ENCODE data around the gene LRRFIP2. TPM values are rescaled to one million over a fixed set of nuclear protein-coding genes. Genes with fewer than 3 reads are reported as not detected.
"Not testable (repeated sequence)": the region's sequence is repeated elsewhere in the genome, so short reads cannot be mapped to it uniquely, and the experiment has no call there.

The LRRFIP2 gene
- total RNA-seq, 1 donor from 2014 or later = 146 TPM

GRCh38 chr3:37129871-37130270 is 44.5 kb downstream of the LRRFIP2 start:
- intact Hi-C loops (cut with DNase I) = no loop called here
- ATAC-seq = no peak
- DNase-seq (ENCODE audit: missing footprints) = no peak

DNA sequence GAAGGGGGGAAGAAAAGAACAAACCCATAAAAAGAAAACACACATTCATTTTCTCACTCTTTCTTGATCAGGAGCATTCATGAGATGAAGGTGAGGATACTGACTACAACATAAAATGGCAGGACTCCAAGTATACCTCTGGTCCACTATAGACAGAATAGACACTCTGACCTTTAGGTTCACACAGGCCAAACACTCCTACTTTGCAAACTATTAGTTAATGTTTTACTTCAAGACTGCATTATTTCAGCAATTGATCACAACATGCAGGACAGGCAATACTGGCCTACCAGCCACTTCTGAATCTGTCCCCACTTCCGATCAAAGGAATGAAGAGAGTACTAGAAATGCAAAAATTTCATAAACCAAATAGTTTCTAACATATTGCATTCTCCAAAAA is 47.0 kb downstream of the LRRFIP2 start:
- ATAC-seq (no peak), DNase-seq (ENCODE audit: missing footprints) (no peak)
- intact Hi-C loops (cut with DNase I) = no loop called here

DNA sequence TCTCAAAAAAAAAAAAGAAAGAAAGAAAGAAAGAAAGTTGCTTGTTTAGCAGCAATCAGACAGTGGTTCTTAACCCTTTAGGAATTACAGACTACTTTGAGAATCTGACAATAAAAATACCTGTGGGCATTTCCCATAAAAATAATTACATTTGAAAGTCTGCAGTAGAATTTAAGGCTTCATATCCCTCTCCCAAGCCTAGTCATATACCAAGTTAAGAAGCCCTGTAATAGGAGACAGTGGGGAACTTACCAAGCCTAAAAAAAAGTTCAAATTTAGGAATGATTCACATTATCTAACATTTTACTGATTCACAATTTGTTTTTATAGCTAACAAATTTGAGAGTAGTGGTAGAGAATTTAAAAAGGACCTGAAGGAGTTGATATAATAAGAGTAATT is 47.5 kb downstream of the LRRFIP2 start:
- intact Hi-C loops (cut with DNase I) = no loop called here
- ATAC-seq (no peak), DNase-seq (ENCODE audit: missing footprints) (no peak)

DNA sequence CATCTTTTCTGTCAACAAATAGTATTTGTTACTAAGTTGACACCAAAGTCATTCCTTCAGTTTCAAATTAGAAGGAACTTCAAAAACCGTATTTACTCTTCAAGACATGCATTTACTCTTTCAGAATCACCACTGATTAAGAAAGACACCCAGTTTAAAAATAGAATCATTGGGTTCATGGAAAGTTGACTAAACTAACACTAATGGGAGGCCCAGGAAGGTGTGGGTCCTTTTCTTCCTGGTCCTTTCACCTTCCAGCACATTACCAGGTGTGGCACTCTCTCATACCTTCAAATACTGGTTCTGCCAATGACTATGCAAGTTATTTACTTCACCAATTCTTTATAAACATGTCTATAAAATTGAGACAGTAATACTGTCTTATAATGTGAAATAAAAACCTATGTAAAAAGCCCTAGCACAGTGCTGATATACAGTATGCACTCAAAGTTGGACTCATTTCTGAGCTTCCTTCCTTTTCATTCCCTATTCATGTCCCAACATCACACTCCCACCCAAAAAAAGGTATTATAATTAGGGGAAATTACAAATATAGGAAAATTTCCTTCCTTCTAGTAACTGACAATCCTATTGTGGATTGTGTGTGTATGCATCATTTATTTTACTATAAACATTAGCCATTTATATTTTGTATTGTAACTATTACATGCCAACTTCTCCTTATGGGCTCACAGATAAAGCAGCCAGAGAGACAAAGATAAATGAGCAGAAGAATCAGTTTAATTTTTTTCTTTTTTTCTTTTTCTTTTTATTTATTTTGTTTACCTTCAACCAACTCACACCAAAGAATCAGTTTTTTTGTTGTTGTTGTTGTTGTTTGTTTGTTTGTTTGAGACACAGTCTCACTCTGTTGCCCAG is 48.9 kb downstream of the LRRFIP2 start:
- ATAC-seq (no peak), DNase-seq (ENCODE audit: missing footprints) (no peak)
- intact Hi-C loops (cut with DNase I) = no loop called here

DNA sequence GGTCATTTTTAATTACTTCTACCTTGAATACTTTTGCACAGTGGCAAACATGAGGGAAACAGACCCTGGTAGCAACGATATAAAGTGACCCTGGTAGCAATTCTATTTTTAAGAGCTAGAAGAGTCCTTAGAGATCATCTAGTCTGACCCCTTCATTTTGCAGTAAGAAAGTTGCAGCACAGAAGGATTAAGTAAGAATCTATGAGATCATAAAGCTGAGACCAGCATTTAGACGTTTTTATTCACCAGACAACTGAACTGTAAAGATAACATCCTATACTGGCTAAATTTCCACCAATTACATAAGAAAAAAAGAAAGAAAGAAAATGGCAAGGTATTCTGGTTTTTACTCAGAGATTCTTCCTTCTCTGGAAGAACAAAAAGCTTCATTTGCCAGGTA is 49.9 kb downstream of the LRRFIP2 start:
- intact Hi-C loops (cut with DNase I) = no loop called here
- ATAC-seq (no peak), DNase-seq (ENCODE audit: missing footprints) (no peak)

DNA sequence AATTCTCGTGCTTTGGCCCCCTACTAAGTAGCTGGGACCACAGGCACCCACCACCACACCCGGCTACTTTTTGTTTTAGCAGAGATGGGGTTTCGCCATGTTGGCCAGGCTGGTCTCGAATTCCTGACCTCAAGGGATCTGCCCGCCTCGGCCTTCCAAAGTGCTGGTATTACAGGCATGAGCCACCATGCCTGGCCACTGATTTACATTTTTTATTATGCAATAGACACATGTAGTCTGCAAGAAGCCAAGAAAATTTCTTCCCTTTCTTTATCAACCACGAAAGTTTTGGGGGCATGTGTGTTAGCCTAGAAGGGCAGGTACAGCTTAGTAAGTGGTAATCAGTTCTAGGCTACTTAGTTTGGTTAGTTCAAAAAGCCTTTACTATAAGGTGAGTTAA is 51.1 kb downstream of the LRRFIP2 start:
- intact Hi-C loops (cut with DNase I) = no loop called here
- ATAC-seq = no peak
- no peak for DNase-seq (ENCODE audit: missing footprints)

DNA sequence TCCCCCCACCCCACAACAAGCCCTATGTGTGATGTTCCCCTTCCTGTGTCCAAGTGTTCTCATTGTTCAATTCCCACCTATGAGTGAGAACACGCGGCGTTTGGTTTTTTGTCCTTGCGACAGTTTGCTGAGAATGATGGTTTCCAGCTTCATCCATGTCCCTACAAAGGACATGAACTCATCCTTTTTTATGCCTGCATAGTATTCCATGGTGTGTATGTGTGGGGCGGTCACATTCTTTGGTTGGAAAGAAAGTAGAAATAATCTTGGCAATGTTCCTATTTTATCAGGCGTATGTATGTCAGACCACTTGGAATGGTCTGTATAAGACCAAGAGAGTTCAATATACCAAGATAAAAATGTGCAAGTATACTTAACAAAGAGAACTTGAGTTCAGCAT is 52.3 kb downstream of the LRRFIP2 start:
- DNase-seq (ENCODE audit: missing footprints); intact Hi-C loops (cut with DNase I); ATAC-seq: not testable (repeated sequence)

- DNase-seq (ENCODE audit: missing footprints) = no peak
- intact Hi-C loops (cut with DNase I) = no loop called here
- ATAC-seq = no peak
These were observed 56.2 kb downstream of the LRRFIP2 start for GRCh38 chr3:37118163-37118562.

DNA sequence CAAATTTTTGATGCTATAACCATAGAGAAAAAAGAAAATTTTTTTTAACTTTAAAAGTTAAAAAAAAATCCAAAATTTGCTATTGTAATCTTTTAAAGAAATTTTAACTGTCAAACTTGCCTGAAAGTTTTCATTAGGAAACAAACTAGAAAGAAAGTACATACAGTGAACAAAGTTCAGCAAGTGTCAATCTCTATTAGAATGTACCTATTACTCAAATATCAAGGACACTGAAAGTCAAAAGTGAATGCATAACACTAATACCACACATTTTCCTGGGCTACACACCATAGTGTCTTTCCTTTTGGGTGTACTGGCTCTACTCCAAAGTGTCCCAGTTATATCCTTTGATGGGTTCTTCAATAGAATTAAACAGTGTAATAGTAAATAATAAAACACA is 56.8 kb downstream of the LRRFIP2 start:
- ATAC-seq (no peak), DNase-seq (ENCODE audit: missing footprints) (no peak)
- intact Hi-C loops (cut with DNase I) = no loop called here

- intact Hi-C loops (cut with DNase I) = no loop called here
- ATAC-seq (no peak), DNase-seq (ENCODE audit: missing footprints) (no peak)
These were observed 57.4 kb downstream of the LRRFIP2 start for GRCh38 chr3:37116998-37117397.

DNA sequence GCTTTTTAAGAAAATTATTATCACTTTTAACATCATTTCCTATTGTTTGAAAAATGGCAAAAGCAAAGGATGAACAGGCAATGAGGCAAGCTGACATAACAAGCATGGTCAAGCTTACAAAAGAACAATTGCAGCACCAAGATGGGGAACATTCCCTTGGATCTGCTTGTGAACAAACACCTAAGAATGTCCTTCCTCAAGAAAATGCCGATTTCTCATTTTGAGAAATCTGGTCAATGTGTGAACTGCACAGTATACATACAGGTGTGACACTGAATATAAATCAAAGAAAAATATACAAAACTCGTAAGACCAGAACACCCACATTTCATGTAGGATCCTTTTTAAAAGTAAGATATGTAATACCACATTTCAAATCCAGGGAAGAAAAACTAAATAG is 58.9 kb downstream of the LRRFIP2 start:
- intact Hi-C loops (cut with DNase I) = no loop called here
- no peak for DNase-seq (ENCODE audit: missing footprints)
- no peak for ATAC-seq

- no peak for ATAC-seq
- DNase-seq (ENCODE audit: missing footprints) = no peak
- intact Hi-C loops (cut with DNase I) = no loop called here
These were observed 59.9 kb downstream of the LRRFIP2 start for GRCh38 chr3:37114251-37115145.

DNA sequence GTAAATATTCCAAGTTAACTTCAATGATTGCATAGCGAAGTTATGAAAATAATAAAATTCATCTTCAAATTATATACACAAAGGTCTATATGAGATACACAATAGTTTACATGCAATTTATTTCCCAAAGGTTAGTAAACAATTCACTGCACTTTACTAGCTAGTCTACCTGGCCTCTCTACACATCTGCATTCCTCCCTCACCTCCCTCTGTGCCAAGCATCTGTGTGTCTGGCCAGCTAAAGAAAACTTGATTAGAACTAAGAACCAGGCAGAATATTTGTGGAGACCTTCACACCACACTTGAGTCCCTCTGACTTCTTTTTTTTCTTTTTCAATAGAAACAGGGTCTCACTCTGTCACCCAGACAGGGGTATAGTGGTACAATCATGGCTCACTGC is 61.4 kb downstream of the LRRFIP2 start:
- intact Hi-C loops (cut with DNase I) = no loop called here
- no peak for ATAC-seq

DNA sequence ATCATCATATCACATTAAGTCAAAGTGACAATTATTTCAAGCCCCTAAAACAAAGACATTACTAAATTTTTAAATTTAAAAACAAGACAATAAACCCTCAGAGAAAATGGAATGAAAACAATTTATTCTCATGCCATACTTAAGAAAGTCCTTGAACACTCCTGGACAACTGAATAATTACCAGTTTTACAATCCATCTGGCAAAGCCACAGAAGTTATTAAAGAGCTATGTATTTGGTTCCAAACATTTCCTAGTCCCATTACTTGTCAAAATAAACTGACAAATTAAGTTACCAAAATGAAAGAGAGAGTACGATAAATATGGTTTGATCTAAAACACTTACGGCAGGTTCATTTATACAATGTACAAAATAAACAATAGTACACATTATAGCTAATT is 63.2 kb downstream of the LRRFIP2 start:
- intact Hi-C loops (cut with DNase I) = no loop called here
- DNase-seq (ENCODE audit: missing footprints) = no peak
- ATAC-seq = no peak

More for the DNA sequence above, 61.4 kb downstream of the LRRFIP2 start:
- no peak for DNase-seq (ENCODE audit: missing footprints)

- DNase-seq (ENCODE audit: missing footprints) (no peak), ATAC-seq (no peak)
- intact Hi-C loops (cut with DNase I) = no loop called here
These were observed 66.5 kb downstream of the LRRFIP2 start for GRCh38 chr3:37107846-37108245.

DNA sequence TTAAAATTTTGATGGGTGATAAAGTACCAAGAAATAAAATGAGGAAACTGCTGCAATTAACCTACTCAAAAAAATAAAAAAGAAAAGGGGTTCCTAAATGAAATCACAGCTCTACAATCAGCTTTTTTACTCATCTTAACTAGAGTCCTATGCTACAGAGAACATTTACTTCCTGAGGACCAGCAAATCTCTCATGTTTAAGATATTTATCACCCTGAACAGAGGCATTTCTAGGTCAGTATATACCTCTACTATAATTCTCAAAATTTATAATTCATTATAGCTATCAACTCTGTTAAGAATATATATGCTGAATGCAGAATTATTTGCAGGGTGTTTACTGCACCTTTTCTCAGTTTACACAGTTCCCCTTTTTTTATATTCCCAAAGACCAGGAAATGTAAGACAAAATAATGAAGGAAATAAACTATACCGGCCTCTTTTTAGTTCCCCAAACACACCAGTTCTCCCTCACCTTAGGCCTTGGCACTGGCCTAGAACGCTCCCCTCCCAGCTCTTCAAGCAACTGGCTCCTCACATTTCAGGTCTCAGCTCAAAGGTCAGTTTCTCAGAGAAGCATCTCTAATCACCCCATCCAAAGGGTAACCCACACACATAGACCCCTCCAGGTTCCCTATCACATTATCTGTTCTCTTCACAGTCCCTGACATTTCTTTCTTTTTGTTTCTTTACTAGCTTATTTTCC is 71.1 kb downstream of the LRRFIP2 start:
- no peak for DNase-seq (ENCODE audit: missing footprints)
- intact Hi-C loops (cut with DNase I) = no loop called here
- no peak for ATAC-seq

- intact Hi-C loops (cut with DNase I) = no loop called here
- ATAC-seq (no peak), DNase-seq (ENCODE audit: missing footprints) (no peak)
These were observed 74.0 kb downstream of the LRRFIP2 start for GRCh38 chr3:37100411-37100810.

- ATAC-seq = no peak
- DNase-seq (ENCODE audit: missing footprints) = no peak
- intact Hi-C loops (cut with DNase I) = no loop called here
These were observed 74.9 kb downstream of the LRRFIP2 start for GRCh38 chr3:37099469-37099868.

GRCh38 chr3:37098884-37099283 is 75.5 kb downstream of the LRRFIP2 start:
- DNase-seq (ENCODE audit: missing footprints) (no peak), ATAC-seq (no peak)
- intact Hi-C loops (cut with DNase I) = no loop called here
